Lower leg skin (tissue), 3 donors: ENCODE data around the gene DNMBP.

Experiments used
- POLR2A ChIP-seq, 2 donors: fragments of 450-650 bp; IDR thresholded peaks; one replicate each; pipeline ENCODE4 v1.6.1; 2016 to 2017; ENCODE audit warnings: antibody characterized with exemption in 2 of 2, mild to moderate bottlenecking in 1 of 2, moderate library complexity in 1 of 2
- TF ChIP-seq, protein P1 (sequence below), 3 donors: fragments of 450-650 bp; IDR thresholded peaks; one replicate each; pipeline ENCODE4 v1.5.1; 2016; ENCODE audit warnings: antibody characterized with exemption in 3 of 3, mild to moderate bottlenecking in 3 of 3, moderate library complexity in 2 of 3

DNA sequence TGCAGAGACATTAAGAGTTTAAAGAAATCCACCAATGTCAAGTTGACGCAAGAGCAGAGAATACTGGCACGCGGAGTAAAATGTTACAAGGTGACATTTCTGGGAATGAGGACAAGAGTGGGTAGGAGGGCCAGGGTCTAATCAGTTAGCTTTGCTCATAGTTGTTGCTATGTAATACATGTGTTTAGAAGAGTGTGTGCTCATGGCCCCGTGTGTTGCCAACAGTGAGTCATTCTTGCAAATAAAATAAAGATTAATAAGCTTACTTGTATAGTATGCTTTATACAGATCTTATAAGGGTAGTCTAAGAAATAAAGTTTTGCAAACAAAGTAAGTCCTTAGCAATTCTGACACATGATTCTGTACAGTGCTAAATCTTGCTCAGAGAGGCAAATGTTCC, 64.5 kb downstream of the DNMBP start:
- no peak for TF ChIP-seq POLR2A (IDR thresholded peaks at IDR 0.05)
- TF ChIP-seq, protein P1, sequence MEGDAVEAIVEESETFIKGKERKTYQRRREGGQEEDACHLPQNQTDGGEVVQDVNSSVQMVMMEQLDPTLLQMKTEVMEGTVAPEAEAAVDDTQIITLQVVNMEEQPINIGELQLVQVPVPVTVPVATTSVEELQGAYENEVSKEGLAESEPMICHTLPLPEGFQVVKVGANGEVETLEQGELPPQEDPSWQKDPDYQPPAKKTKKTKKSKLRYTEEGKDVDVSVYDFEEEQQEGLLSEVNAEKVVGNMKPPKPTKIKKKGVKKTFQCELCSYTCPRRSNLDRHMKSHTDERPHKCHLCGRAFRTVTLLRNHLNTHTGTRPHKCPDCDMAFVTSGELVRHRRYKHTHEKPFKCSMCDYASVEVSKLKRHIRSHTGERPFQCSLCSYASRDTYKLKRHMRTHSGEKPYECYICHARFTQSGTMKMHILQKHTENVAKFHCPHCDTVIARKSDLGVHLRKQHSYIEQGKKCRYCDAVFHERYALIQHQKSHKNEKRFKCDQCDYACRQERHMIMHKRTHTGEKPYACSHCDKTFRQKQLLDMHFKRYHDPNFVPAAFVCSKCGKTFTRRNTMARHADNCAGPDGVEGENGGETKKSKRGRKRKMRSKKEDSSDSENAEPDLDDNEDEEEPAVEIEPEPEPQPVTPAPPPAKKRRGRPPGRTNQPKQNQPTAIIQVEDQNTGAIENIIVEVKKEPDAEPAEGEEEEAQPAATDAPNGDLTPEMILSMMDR (IDR thresholded peaks at IDR 0.05): no peak
